ENCODE measurements around the gene SOCS2.

The SOCS2 gene

DNA sequence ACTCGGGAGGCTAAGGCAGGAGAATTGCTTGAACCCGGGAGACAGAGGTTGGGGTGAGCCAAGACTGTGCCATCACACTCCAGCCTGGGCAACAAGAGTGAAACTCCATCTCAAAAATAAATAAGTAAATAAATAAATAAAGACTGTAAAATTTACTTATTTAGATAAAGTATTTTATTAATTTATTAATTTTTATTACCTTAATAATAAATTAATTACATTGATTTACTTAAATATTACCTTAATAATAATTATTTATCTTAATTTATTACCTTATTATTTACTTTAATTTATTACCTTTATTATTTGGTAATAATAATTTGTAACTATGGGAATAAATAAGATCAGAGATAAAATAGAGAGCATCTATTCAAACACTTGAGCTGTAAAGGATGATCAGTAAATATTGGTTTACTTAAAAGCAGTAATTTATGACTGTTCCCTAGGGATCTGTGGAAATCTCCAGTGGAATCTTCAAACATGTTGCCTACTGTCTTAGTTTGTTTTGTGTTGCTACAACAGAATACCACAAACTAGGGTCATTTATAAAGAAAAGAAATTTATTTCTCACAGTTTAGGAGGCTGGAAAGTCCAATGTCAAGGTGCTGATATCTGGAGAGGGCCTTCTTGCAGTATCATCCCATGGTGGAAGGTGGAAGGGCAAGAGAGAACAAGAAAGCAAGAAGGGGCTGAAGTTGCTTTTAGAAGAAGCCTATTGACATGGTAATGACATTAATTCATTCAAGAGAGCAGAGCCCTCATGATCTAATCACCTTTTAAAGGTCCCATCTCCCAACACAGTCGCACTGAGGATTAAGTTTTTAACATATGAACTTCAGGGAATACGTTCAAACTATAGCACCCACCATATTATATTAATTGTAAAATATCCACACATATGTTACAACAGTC lies 37.1 kb downstream of the SOCS2 start:
- no peak for DNase-seq (ENCODE audit: low spot score)
- H3K4me3 ChIP-seq, result no peak overlapping the region
- no peak overlapping the region for H3K27ac ChIP-seq
- TF ChIP-seq, protein P1, sequence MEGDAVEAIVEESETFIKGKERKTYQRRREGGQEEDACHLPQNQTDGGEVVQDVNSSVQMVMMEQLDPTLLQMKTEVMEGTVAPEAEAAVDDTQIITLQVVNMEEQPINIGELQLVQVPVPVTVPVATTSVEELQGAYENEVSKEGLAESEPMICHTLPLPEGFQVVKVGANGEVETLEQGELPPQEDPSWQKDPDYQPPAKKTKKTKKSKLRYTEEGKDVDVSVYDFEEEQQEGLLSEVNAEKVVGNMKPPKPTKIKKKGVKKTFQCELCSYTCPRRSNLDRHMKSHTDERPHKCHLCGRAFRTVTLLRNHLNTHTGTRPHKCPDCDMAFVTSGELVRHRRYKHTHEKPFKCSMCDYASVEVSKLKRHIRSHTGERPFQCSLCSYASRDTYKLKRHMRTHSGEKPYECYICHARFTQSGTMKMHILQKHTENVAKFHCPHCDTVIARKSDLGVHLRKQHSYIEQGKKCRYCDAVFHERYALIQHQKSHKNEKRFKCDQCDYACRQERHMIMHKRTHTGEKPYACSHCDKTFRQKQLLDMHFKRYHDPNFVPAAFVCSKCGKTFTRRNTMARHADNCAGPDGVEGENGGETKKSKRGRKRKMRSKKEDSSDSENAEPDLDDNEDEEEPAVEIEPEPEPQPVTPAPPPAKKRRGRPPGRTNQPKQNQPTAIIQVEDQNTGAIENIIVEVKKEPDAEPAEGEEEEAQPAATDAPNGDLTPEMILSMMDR (IDR thresholded peaks at IDR 0.05), result no peak

DNA sequence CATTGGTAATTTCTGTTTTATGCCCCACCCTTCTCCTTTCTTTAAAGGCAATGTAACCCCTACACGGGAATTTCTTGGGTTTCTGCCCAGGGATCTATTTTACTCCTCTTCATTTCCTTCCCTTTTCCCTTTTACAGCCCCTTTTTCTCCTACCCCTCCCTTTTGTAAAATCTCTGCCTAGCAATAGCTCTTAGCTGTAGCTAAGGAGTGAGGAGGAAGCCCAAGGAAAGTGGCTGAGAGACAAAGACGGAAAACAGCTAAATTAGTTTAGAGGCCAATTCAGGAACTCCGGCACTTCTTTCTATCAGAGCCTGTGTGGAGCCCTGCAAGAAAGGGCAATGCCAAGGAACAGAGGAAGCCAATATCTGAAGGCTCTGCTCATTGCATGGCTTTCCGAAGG lies 40.3 kb downstream of the SOCS2 start:
- H3K27ac ChIP-seq, result no peak overlapping the region
- DNase-seq (ENCODE audit: low spot score), result no peak

DNA sequence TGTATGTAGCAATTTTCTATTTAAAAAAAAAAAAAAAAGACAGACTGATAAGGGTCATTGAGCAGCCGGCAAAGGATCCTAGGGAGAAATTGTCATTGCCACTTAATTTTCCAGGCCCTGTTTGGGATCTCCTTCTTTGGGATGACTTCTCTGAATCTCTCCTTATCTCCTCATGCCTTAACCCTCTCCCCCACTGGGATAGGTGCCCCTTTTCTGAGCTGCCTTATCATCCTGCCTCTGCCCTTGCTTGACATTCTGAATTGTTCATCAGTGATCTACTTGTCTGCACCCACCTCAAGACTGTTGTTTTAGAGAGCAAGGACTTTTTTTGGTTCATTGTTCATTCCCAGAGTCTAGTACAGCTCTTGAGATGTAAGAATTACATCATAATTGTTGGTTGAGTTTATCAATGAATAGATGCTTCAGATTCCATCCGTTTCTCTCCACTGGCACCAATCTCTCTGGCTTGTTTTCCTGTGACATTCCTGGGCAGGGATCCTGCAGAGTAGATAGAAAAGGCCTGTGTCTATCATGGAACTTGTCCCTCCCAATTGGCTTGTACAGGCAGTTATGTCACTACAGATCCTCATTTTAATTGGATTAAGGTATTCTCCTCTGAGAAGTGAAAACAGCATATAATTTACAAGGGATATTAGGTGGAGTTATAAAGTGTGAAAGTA lies 42.6 kb downstream of the SOCS2 start:
- Histone ChIP-seq H3K27ac (no peak overlapping the region), H3K4me3 (no peak overlapping the region)
- TF ChIP-seq, protein P1 (IDR thresholded peaks at IDR 0.05), result no peak
- no peak for DNase-seq (ENCODE audit: low spot score)

More for the DNA sequence above, 40.3 kb downstream of the SOCS2 start:
- H3K4me3 ChIP-seq, result no peak overlapping the region
- TF ChIP-seq, protein P1 (IDR thresholded peaks at IDR 0.05), result no peak

DNA sequence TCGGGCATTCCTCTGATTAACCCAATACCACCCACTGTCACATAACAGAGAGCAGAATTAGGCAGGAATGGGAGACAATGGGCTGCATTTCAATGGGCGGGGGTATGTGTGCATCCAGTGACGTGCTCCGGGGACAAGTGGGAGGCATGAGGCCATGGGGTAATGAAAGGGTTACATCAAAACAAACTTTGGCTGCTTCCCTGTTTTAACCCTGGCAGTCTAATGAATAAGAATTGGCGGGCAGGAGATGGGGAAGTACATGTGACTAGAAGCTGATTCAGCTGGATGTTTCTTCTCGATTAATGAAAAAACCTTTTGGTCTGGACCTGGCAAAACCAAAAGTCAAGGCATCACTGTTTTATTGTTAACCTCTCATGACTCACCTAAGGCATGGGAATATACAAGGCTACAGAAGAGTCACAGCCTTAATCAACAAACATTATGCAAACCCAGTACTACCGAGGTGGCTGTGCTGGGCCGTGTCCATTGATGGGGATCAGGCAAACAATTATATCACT lies 44.2 kb downstream of the SOCS2 start:
- H3K27ac ChIP-seq, result no peak overlapping the region
- TF ChIP-seq, protein P1 (IDR thresholded peaks at IDR 0.05), result no peak
- no peak overlapping the region for H3K4me3 ChIP-seq
- no peak for DNase-seq (ENCODE audit: low spot score)

DNA sequence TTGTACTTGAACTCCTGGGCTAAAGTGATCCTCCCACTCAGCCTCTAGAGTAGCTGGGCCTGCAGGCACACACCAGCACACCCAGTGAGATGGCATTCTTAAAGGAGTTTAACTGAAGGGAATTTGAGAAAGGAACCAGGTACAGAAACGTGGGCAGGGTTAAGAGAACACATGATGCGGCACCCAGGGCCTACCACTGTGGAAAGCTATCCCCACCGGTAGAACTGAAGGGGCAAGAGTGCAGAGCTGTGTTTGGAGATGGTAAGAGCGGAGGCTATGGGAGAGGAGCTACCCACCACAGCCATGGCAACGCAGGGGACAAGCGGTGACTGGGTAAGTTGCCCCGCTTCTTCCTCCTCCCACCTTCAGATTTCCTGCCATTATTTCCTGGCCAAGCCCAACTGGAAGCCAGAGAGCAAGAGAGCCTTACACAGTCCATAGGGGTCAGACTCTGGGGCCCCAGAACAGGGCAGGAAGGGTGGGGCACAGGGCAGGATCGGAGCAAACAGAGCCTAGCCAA lies 46.5 kb downstream of the SOCS2 start:
- Histone ChIP-seq H3K4me3 (no peak overlapping the region), H3K27ac (no peak overlapping the region)
- TF ChIP-seq, protein P1 (IDR thresholded peaks at IDR 0.05), result no peak
- DNase-seq (ENCODE audit: low spot score), result no peak

DNA sequence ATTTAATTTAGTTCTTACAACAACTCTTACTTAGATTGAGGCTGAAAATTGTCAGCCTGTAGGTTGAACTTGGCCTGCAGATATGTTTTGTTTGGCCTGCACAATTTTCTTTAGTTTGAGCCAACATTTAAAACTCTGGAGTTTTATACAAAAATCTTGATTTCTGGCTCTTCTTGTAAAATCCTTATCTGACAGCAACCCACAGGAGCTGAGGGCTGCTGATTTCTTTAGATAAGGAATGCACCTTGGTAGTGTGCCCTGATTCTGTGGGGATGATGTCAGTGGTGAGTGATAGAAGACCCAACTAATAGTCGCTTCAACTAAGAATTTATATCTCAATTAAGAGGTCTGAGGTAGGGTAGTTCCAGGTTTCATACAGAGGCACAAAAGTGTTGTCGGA lies 49.5 kb downstream of the SOCS2 start:
- DNase-seq (ENCODE audit: low spot score), result no peak
- H3K27ac ChIP-seq, result peak overlapping the region in 1 of 2 donors; percentile 38
- TF ChIP-seq, protein P1 (IDR thresholded peaks at IDR 0.05), result no peak
- no peak overlapping the region for H3K4me3 ChIP-seq
